ENCODE measurements around the gene LRRC51. TPM values are rescaled to one million over a fixed set of nuclear protein-coding genes. Genes with fewer than 3 reads are reported as not detected.
A peak's percentile ranks its signal among the peaks of the same experiment; 100 is the strongest.

LRRC51 gene
- total and polyA plus RNA-seq, 12 donors, result 2.4 to 15.7 (median 10.7) TPM

- H3K27ac ChIP-seq, result peak overlapping the region; percentile 90 to 98 (median 96)
- intact Hi-C loops (cut with DNase I), result no loop called here
- H3K9me3 ChIP-seq (replicated peaks in 1 of 3), result no peaks in the 10 kb centered on the region
- peak; percentile 94 to 98 (median 97) for DNase-seq
- 0 to 1% (median 0%) methylated on average over 21 to 23 of the region's 23 CpGs for WGBS, 4 donors
- no peaks in the 10 kb centered on the region for H3K27me3 ChIP-seq
- no peak for TF ChIP-seq CTCF (IDR thresholded peaks at IDR 0.05)
- TF ChIP-seq POLR2A (IDR thresholded peaks at IDR 0.05), result peak in 1 of 2 donors; percentile 40
- peaks cover 0 to 5% of the 10 kb centered on the region in 2 donors for H3K36me3 ChIP-seq (replicated peaks in 1 of 2)
- peak overlapping the region; percentile 5 to 71 (median 54) for H3K4me3 ChIP-seq
- H3K4me1 ChIP-seq (replicated peaks in 1 of 2), result peaks cover 46 to 57% of the 10 kb centered on the region in 2 donors
These were observed 39.9 kb upstream of the LRRC51 start for GRCh38 chr11:72040491-72041363.

- no peaks in the 10 kb centered on the region for H3K27me3 ChIP-seq
- 0 to 1% (median 0%) methylated on average over 8 to 23 of the region's 23 CpGs for WGBS, 4 donors
- no peaks in the 10 kb centered on the region for H3K36me3 ChIP-seq (replicated peaks in 1 of 2)
- peak; percentile 76 to 92 (median 85) for DNase-seq
- intact Hi-C loops (cut with DNase I), result no loop called here
- TF ChIP-seq POLR2A (IDR thresholded peaks at IDR 0.05), result peak; percentile 40 to 92
- TF ChIP-seq CTCF (IDR thresholded peaks at IDR 0.05), result peak in 1 of 6 experiments; percentile 14
- peak overlapping the region; percentile 90 to 98 (median 96) for H3K27ac ChIP-seq
- peaks cover 45 to 49% of the 10 kb centered on the region in 2 donors for H3K4me1 ChIP-seq (replicated peaks in 1 of 2)
- peak overlapping the region in 3 of 4 donors; percentile 26 to 71 (median 51) for H3K4me3 ChIP-seq
- no peaks in the 10 kb centered on the region for H3K9me3 ChIP-seq (replicated peaks in 1 of 3)
These were observed 39.1 kb upstream of the LRRC51 start for GRCh38 chr11:72041364-72042063.

- WGBS, 4 donors, result 13 to 25% (median 14%) methylated on average over 4 to 5 of the region's 5 CpGs
- Histone ChIP-seq H3K36me3 (replicated peaks in 1 of 2) (no peaks in the 10 kb centered on the region), H3K9me3 (replicated peaks in 1 of 3) (no peaks in the 10 kb centered on the region), H3K27ac (peak overlapping the region; percentile 90 to 98 (median 96)), H3K27me3 (no peaks in the 10 kb centered on the region), H3K4me1 (replicated peaks in 1 of 2) (peaks cover 40 to 42% of the 10 kb centered on the region in 2 donors), H3K4me3 (peak overlapping the region in 2 of 4 donors; percentile 51 to 71)
- DNase-seq, result no peak
- TF ChIP-seq CTCF (IDR thresholded peaks at IDR 0.05) (no peak), POLR2A (IDR thresholded peaks at IDR 0.05) (no peak)
- intact Hi-C loops (cut with DNase I), result no loop called here
These were observed 38.4 kb upstream of the LRRC51 start for GRCh38 chr11:72042064-72042745.

GRCh38 chr11:72045849-72046248 lies 34.8 kb upstream of the LRRC51 start:
- peak in 1 of 7 donors; percentile 50 for DNase-seq
- no peak for TF ChIP-seq POLR2A (IDR thresholded peaks at IDR 0.05)
- no peak for TF ChIP-seq CTCF (IDR thresholded peaks at IDR 0.05)
- Histone ChIP-seq H3K4me1 (replicated peaks in 1 of 2) (peaks cover 22 to 31% of the 10 kb centered on the region in 2 donors), H3K27me3 (no peaks in the 10 kb centered on the region), H3K4me3 (no peak overlapping the region), H3K36me3 (replicated peaks in 1 of 2) (no peaks in the 10 kb centered on the region), H3K9me3 (replicated peaks in 1 of 3) (no peaks in the 10 kb centered on the region), H3K27ac (peak overlapping the region in 2 of 5 donors; percentile 3 to 37)
- WGBS, 4 donors, result 66 to 86% (median 74%) methylated on average over 5 of the region's 5 CpGs
- intact Hi-C loops (cut with DNase I), result no loop called here
